IPS-18c (cell line): ENCODE measurements around the gene SLC30A7.
A peak's percentile ranks its signal among the peaks of the same experiment; 100 is the strongest.
"Not testable (repeated sequence)": the region's sequence is repeated elsewhere in the genome, so short reads cannot be mapped to it uniquely, and the experiment has no call there.

Experiments
- H3K4me3 ChIP-seq: 2 replicates; pipeline ENCODE4 v1.7.0; 2013; ENCODE audit warnings: low read depth, mild to moderate bottlenecking, low read length, moderate library complexity; ENCODE audit not compliant: insufficient read depth
- H3K9me3 ChIP-seq: one replicate; pipeline ENCODE4 v1.6.1; 2013; ENCODE audit warnings: mild to moderate bottlenecking, low read length, moderate library complexity; ENCODE audit not compliant: control insufficient read depth, insufficient read depth

SLC30A7 gene

DNA sequence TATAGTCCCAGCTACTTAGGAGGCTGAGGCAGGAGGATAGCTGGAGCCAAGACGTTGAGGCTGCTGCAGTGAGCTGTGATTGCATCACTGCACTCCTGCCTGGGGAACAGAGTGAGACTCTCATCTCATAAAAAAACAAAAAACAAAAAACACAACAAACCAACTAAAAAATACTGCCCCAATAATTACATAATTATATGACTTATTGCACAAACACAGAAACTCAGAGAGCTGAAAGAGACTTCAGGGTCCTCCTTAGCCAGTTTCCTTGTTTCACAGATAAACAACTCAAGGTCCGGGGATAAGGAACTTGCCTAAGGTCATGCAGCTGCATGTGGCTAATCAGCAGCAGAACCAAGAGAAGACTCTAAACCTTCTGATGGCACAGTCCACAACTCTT lies 13.2 kb upstream of the SLC30A7 start:
- H3K9me3 ChIP-seq = no peaks in the 10 kb centered on the region
- no peak overlapping the region for H3K4me3 ChIP-seq

GRCh38 chr1:100883963-100884362 lies 11.9 kb upstream of the SLC30A7 start:
- Histone ChIP-seq H3K4me3 (no peak overlapping the region), H3K9me3 (no peaks in the 10 kb centered on the region)

DNA sequence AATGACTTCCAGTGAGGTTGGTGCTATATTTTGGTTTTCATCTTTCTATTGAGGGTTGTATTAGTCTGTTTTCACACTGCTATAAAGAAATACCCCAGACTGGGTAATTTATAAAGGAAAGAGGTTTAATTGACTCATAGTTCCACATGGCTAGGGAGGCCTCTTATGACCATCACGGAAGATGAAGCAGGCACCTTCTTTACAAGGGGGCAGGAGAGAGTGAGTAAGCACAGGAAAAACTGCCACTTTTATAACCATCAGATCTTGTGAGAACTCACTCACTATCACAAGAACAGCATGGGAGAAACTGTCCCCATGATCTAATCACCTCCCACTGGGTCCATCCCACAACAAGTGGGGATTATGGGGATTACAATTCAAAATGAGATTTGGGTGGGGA lies 6.9 kb upstream of the SLC30A7 start:
- H3K4me3 ChIP-seq, H3K9me3 ChIP-seq: not testable (repeated sequence)

DNA sequence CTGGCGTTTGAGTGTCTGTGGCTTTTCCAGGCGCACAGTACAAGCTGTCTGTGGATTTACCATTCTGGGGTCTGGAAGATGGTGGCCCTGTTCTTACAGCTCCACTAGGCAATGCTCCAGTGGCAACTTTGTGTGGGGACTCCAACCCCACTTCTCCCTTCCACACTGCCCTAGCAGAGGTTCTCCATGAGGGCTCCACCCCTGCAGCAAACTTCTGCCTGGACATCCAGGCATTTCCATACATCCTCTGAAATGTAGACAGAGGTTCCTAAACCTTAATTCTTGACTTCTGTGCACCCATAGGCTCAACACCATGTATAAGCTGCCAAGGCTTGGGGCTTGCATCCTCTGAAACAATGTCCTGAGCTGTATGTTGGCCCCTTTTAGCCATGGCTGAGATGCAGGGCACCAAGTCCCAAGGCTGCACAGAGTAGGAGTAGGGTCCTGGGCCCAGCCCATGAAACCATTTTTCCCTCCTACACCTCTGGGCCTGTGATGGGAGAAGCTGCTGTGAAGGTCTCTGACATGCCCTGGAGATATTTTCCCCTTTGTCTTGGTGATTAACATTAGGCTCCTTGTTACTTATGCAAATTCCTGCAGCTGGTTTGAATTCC lies 5.9 kb upstream of the SLC30A7 start:
- H3K4me3 ChIP-seq, H3K9me3 ChIP-seq: not testable (repeated sequence)

- no peak overlapping the region for H3K4me3 ChIP-seq
- H3K9me3 ChIP-seq = peaks cover 9% of the 10 kb centered on the region
Measured at GRCh38 chr1:100891380-100891779, 4.5 kb upstream of the SLC30A7 start.

DNA sequence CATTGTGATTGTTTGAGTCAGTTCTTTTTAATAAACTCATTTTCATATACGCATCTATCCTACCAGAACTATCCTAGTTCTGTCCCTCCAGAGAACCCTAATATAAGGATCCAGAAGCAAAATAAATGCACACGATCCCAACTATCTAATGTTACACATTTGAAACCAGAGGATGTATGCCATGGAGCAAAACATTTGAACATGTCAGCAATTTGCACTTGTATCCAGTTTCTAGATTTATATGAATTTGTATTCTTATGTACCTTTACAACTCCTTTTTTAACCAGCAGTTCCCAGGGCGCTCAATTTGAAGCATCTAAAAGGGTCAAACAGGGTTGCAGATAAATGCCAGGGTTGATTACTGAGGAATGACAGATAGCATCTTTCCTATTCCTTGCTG lies 3.3 kb upstream of the SLC30A7 start:
- no peak overlapping the region for H3K4me3 ChIP-seq
- H3K9me3 ChIP-seq = peaks cover 9% of the 10 kb centered on the region

GRCh38 chr1:100893718-100894117 lies 2.2 kb upstream of the SLC30A7 start:
- H3K4me3 ChIP-seq = 0 out of 2 replicates have a peak overlapping the region, but pooled peaks have one; percentile 92
- H3K9me3 ChIP-seq = peaks cover 9% of the 10 kb centered on the region

- H3K4me3 ChIP-seq = peak within 1 kb of the TSS; percentile 92
- H3K9me3 ChIP-seq = peaks cover 5% of the 10 kb centered on the region
Measured at GRCh38 chr1:100894603-100895539, 1.0 kb upstream of the SLC30A7 start, which contains the start of gene EXTL2. EXTL2 (minus strand) TSS chr1:100894842; CDS start chr1:100888757, 6,085 bp downstream.

GRCh38 chr1:100896481-100896982 lies 642 bp downstream of the SLC30A7 start:
- Histone ChIP-seq H3K9me3 (no peaks in the 10 kb centered on the region), H3K4me3 (peak overlapping the region; percentile 92)

GRCh38 chr1:100902365-100902764 lies 6.5 kb downstream of the SLC30A7 start:
- Histone ChIP-seq H3K4me3 (no peak overlapping the region), H3K9me3 (no peaks in the 10 kb centered on the region)

DNA sequence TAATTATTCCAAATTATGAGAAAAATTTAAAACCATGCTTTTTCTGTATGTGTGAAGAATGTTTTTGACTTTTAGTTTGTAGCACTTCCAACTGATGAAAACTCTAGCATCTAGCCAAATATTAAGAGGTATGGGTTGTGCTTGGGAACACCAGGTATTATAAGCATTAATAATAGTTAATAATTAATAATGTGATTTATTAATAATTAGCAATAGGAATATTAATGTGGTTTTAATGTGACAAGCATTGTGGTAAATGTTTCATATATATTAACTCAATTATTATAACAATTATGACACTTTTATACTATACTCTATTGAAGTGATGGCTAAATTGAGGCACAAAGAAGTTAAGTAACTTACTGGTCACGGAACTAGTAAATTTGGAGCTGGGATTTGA lies 7.9 kb downstream of the SLC30A7 start:
- Histone ChIP-seq H3K4me3 (no peak overlapping the region), H3K9me3 (no peaks in the 10 kb centered on the region)

GRCh38 chr1:100904528-100904927 lies 8.6 kb downstream of the SLC30A7 start:
- Histone ChIP-seq H3K4me3 (no peak overlapping the region), H3K9me3 (no peaks in the 10 kb centered on the region)

- Histone ChIP-seq H3K4me3 (no peak overlapping the region), H3K9me3 (no peaks in the 10 kb centered on the region)
Measured at GRCh38 chr1:100905181-100905580, 9.3 kb downstream of the SLC30A7 start.

GRCh38 chr1:100907887-100908286 lies 12.0 kb downstream of the SLC30A7 start:
- no peak overlapping the region for H3K4me3 ChIP-seq
- H3K9me3 ChIP-seq = no peaks in the 10 kb centered on the region

DNA sequence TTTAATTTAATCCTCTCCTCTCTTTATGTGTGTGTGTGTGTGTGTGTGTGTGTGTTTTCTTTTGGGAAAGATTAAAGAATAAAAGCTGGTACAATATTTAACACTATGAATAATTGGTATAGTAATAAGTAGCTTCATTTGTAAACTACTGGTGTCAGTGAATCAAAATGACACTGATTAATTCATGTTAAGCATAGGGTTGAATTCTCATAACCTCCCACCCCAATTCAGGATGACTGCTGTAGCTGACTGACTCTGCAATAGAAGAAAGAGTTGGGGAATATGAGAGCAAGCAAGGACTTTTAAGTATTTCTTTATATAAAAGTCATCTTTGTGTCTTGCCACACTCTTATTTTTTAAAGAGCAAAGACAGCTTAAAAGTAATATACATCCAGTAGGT lies 13.1 kb downstream of the SLC30A7 start:
- H3K4me3 ChIP-seq = no peak overlapping the region
- no peaks in the 10 kb centered on the region for H3K9me3 ChIP-seq

- Histone ChIP-seq H3K4me3 (no peak overlapping the region), H3K9me3 (no peaks in the 10 kb centered on the region)
Measured at GRCh38 chr1:100912019-100912418, 16.1 kb downstream of the SLC30A7 start.

- no peaks in the 10 kb centered on the region for H3K9me3 ChIP-seq
- H3K4me3 ChIP-seq = no peak overlapping the region
Measured at GRCh38 chr1:100921110-100921706, 25.3 kb downstream of the SLC30A7 start.

- Histone ChIP-seq H3K4me3 (no peak overlapping the region), H3K9me3 (no peaks in the 10 kb centered on the region)
Measured at GRCh38 chr1:100924212-100924611, 28.3 kb downstream of the SLC30A7 start.
